HG03378 (cell line): ENCODE measurements around the gene SYT2.
"Not testable (repeated sequence)": the region's sequence is repeated elsewhere in the genome, so short reads cannot be mapped to it uniquely, and the experiment has no call there.

ENCODE experiments used
- ATAC-seq: cut with Tn5 transposase; IDR thresholded peaks from one replicate; pipeline ENCODE4 v1.9.1; 2021; ENCODE audit warnings: mild to moderate bottlenecking, moderate library complexity; ENCODE audit not compliant: unreplicated experiment

The SYT2 gene

GRCh38 chr1:202710070-202711045, at the start of gene SYT2:
Gene SYT2, minus strand, starts transcription at chr1:202710454. Its CDS starts 104,682 bp downstream, at chr1:202605772.
- no peak for ATAC-seq

DNA sequence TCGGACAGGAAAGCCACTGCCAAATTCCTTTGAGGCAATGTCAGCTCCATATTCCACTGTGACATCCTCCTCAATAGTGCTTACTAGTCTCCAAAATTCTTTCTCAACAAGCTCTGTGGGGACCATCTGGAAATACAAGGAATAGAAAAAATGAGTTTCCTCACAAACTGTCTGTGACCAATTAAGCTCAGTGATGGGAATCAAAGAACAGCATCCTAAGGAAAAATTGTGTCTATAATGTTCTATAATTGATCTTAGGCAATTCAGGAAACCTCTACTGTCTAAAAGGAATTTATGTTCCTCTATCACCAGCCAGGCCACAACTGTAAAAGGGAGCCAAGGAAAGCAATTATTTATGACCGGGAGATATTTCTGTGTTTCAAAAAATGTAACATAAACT, 46.1 kb upstream of the SYT2 start:
- no peak for ATAC-seq

- no peak for ATAC-seq
These were observed 44.0 kb upstream of the SYT2 start for GRCh38 chr1:202754293-202754692.

GRCh38 chr1:202752774-202753173, 42.5 kb upstream of the SYT2 start:
- no peak for ATAC-seq

DNA sequence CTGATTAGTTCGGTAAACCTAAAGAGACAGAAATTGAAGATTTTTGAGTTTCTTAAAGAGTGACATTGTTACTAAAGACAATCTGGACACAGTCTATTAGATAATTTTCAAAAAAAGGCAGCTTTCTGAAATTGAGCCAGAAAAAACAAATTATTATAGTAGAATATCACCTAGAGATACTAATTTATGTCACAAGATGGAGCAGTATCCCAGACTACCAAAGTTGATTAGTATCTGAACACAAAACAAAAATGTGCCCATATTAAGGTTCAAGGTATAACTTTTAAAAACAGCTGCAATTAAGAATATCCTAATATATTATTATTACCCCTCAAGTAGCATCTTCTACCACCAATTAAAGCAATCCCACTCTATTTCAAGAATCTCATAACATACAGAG, 40.5 kb upstream of the SYT2 start:
- ATAC-seq: no peak

- no peak for ATAC-seq
These were observed 39.8 kb upstream of the SYT2 start for GRCh38 chr1:202750024-202750423.

DNA sequence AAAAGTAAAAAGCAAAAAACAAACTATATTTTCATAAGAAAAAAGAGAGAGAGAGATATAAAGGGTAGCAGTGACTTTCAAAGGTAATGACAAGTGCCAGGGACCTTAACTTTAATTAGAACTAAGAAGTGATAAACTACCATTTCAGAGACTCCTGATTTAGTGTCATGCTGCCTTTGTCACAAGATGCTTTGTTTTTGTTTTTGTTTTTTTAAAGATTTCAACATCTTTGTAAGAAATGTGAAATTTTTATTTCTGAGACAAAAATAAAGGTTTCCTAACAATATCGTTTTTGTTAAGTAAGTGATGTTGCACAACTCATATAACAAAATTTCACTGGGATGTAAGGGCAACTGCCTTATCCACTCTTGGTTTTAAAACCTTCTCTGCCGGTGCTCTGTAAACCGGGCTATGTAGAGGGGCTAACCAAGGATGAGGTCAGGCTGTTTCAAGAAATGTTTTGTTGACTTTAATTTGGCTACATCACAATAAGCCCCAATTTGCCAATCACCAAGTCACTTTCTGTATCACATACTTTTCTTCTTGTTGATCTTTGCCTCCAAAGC, 35.2 kb upstream of the SYT2 start:
- no peak for ATAC-seq

- ATAC-seq: not testable (repeated sequence)
These were observed 34.5 kb upstream of the SYT2 start for GRCh38 chr1:202744770-202745169.

- ATAC-seq: no peak
These were observed 32.2 kb upstream of the SYT2 start for GRCh38 chr1:202742496-202742895.

DNA sequence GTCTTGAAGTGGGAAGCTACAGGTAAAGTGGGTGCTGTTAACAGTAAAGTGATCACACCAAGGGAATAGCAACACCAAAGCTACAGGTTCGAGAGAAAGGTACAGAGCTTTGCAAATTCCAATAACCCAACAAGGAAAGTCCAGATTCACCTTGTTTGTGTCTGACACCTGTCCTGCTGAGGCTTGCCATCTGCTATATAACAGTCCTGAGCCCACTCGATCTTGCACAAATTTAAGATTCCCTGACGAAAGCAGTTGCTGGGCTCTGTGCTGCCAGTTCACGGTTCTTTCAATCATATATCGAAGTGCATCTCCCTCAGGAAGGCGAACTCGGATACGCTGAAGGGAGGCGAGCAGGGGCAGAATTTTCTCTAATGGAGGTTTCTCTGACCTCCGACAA, 23.0 kb upstream of the SYT2 start:
- no peak for ATAC-seq

- no peak for ATAC-seq
These were observed 18.7 kb upstream of the SYT2 start for GRCh38 chr1:202728951-202729350.

- no peak for ATAC-seq
These were observed 15.3 kb upstream of the SYT2 start for GRCh38 chr1:202725526-202725925.

GRCh38 chr1:202723708-202724107, 13.5 kb upstream of the SYT2 start:
- no peak for ATAC-seq

DNA sequence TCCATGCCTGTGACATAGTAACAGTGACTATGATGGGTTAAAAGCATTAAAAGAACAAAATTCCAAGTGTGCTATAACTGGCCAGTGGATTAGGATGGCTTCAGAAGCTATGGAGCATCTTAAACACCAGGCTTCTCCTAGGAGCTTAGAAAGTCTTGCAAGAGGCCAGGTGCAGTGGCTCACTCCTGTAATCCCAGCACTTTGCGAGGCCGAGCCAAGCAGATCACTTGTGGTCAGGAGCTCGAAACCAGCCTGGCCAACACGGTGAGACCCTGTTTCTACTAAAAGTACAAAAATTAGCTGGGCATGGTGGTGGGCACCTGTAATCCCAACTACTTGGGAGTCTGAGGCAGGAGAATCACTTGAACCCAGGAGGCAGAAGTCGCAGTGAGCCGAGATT, 12.8 kb upstream of the SYT2 start:
- ATAC-seq: not testable (repeated sequence)

DNA sequence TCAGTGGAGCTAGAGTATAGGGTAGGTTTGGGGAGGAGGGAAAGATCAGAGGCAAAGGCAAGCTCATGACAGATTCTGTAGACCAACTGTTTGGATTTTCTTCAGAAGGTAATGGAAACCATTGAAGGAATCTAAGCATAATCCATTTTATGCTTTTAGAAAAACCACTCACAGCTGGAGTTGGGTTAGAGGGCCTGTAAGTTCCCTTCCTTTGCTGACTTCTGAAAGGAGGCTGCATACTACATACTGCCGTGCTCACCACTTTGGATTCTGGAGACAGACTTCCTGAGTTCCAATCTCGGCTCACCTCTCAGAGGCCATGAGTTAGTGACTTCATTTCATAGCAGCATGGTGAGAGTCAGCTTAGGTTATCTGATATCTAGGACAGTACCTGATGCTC, 6.4 kb upstream of the SYT2 start:
- no peak for ATAC-seq

DNA sequence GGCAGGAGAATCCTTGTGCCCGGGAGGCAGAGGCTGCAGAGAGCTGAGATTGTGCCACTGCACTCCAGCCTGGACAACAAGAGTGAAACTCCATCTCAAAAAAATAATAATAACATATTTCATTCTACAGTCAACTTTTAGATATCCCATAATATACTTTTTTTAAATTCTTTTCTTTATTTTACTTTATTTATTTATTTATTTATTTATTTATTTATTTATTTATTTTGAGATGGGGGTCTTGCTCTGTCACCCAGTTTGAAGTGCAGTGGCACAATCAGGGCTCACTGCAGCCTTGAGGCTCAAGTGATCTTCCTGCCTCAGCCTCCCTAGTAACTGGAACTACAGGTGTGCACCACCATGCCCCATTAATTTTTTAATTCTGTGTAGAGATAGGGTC, 3.9 kb upstream of the SYT2 start:
- ATAC-seq: not testable (repeated sequence)

DNA sequence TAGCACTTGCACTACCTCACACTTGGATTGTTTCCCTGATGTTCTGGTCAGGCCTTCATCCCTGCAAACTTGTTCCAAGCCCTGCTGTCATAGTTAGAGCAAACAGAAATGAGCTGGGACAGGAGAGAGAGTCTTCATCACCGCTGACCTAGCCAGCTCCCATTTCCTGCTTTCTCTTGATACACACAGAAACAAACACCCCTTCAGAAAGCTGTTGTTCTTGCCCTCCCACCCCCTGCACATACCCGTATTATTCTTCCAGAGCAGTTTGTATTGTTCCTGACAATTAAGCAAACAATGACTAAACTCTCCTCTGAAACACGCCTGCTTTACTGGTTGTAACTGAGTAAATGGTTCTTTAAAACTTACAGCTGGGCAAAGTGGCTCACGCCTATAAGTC, 2.9 kb upstream of the SYT2 start:
- no peak for ATAC-seq

DNA sequence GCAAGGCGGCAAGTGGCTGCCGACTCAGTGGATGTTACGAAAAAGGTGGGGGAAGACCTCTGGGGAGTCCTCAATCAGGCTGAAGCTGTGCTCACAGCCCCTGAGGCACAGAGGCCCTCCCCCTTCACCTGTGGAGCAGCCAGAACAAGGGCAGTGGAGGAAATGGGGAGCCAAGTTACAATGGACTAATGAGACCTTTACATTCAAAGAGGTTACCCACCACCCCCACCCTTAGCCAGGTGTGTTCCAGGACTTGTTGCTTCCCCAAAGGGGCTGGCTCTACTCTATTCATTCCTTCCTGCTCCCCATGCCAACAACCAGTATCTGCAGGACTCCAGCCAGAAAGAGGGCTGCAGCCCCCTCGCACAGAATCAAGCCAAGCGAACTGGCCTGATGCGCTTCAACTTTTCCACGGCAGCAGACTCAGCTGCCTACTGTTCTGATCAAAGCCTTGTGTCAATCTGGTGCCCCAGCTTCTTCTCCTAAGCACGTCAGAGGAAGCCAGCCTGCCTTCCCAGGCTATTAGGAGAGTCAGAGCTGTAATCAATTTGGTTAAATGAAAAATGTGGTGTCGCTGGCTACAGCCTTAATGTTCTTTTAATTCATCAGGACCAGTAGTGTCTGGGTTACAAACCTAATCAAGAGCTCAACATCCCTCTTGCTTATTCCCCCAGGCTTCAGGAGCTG, 1.8 kb upstream of the SYT2 start:
- ATAC-seq: no peak

- no peak for ATAC-seq
These were observed 795 bp downstream of the SYT2 start for GRCh38 chr1:202709276-202710041.

DNA sequence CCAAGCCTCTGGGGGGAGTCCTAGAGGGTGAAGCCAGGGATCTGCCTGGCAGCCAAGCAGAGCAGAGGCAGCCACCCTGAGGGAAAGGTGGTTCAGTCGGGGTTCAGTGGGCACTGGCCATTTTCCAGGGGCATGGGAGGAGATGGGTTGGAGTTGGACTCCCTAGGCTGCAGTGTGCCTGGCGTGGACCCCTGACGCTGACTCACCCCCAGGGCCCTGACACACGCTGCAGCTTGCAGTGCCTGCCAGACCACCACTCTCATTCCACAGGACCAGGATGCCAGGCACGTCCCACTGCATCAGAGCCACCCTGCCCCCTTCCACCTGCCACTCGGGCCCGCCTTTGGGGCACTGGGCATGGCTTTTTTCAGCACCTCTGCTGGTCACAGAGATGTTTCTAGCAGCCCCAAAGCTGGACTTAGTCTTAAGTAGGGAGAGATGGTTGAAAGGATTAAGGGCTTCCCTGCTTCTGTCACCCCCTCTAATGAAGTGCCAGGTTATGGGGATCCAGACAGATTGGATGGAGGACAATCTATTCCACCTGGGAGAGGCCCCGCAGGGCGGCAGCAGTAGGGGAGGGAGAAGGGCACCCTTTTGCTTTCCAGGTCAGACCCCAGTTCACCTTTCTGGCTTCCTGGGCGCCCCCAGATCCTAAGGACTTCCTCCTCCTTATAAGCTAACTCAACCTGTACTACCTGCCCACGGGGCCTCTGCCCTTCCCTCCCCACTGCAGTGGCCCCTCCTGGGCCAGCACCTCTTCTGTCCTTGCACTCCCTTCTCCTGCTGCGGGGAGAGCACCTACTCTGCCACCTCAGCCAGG, 1.6 kb downstream of the SYT2 start:
- ATAC-seq: no peak
